NCI-H1417 treated with DMSO at 0.1 percent for 48 hours (cell line): ENCODE results near the gene EVX2.

Experiments used
- DNase-seq: peaks from one replicate; lab custom pipeline; 2025; lab: John Stamatoyannopoulos, UW

The EVX2 gene

GRCh38 chr2:176083796-176084261 lies at the start of gene EVX2:
Gene EVX2, minus strand, starts transcription at chr2:176083962. Its CDS starts 186 bp downstream, at chr2:176083776.
- DNase-seq = no peak

- DNase-seq = no peak
Observed at GRCh38 chr2:176133389-176133788, 49.6 kb upstream of the EVX2 start.

GRCh38 chr2:176132205-176133171 lies 48.7 kb upstream of the EVX2 start:
- DNase-seq = no peak

- DNase-seq = no peak
Observed at GRCh38 chr2:176131848-176132158, 48.0 kb upstream of the EVX2 start.

GRCh38 chr2:176130957-176131847 lies 47.4 kb upstream of the EVX2 start:
- no peak for DNase-seq

GRCh38 chr2:176130147-176130956 lies 46.6 kb upstream of the EVX2 start:
- DNase-seq = no peak

- DNase-seq = no peak
Observed at GRCh38 chr2:176129813-176130146, 46.0 kb upstream of the EVX2 start.

- peak; percentile 43 for DNase-seq
Observed at GRCh38 chr2:176128982-176129796, 45.4 kb upstream of the EVX2 start, which contains the start of gene HOXD8. Gene HOXD8, plus strand, starts transcription at chr2:176129705. Its CDS starts 662 bp downstream, at chr2:176130367.

- no peak for DNase-seq
Observed at GRCh38 chr2:176128172-176128981, 44.6 kb upstream of the EVX2 start.

GRCh38 chr2:176127774-176128072 lies 44.0 kb upstream of the EVX2 start:
- DNase-seq = no peak

- DNase-seq = peak; percentile 27
Observed at GRCh38 chr2:176126929-176127773, 43.4 kb upstream of the EVX2 start.

- DNase-seq = no peak
Observed at GRCh38 chr2:176125772-176126054, 42.0 kb upstream of the EVX2 start.

GRCh38 chr2:176124947-176125771 lies 41.4 kb upstream of the EVX2 start:
- DNase-seq = no peak

- DNase-seq = no peak
Observed at GRCh38 chr2:176124110-176124946, 40.6 kb upstream of the EVX2 start.

- DNase-seq = no peak
Observed at GRCh38 chr2:176123411-176124109, 39.8 kb upstream of the EVX2 start.

- no peak for DNase-seq
Observed at GRCh38 chr2:176122683-176123410, 39.1 kb upstream of the EVX2 start, which contains the start of gene HOXD9. Gene HOXD9, plus strand, starts transcription at chr2:176122719. Its CDS starts 50 bp downstream, at chr2:176122769.
